Measurements from ENCODE around the gene SLC6A6.

Gene SLC6A6

GRCh38 chr3:14360123-14360881 lies 42.1 kb upstream of the SLC6A6 start:
- peaks cover 13 to 14% of the 10 kb centered on the region in 2 experiments for H3K4me1 ChIP-seq (ENCODE audit: control insufficient read depth in 1 of 2, insufficient read depth in 1 of 2, low read depth in 1 of 2, low read length in 1 of 2)
- H3K27me3 ChIP-seq = no peaks in the 10 kb centered on the region
- H3K27ac ChIP-seq = no peak overlapping the region
- no peak overlapping the region for H3K4me3 ChIP-seq (ENCODE audit: low read depth in 1 of 2, low read length in 1 of 2)
- no peaks in the 10 kb centered on the region for H3K9me3 ChIP-seq
- H3K36me3 ChIP-seq = no peaks in the 10 kb centered on the region
- no peak for TF ChIP-seq CTCF (IDR thresholded peaks at IDR 0.05)

GRCh38 chr3:14361068-14361677 lies 41.2 kb upstream of the SLC6A6 start:
- no peaks in the 10 kb centered on the region for H3K9me3 ChIP-seq
- no peaks in the 10 kb centered on the region for H3K27me3 ChIP-seq
- no peak overlapping the region for H3K4me3 ChIP-seq (ENCODE audit: low read depth in 1 of 2, low read length in 1 of 2)
- H3K36me3 ChIP-seq = no peaks in the 10 kb centered on the region
- H3K4me1 ChIP-seq (ENCODE audit: control insufficient read depth in 1 of 2, insufficient read depth in 1 of 2, low read depth in 1 of 2, low read length in 1 of 2) = peaks cover 13 to 14% of the 10 kb centered on the region in 2 experiments
- TF ChIP-seq CTCF (IDR thresholded peaks at IDR 0.05) = no peak
- no peak overlapping the region for H3K27ac ChIP-seq

- TF ChIP-seq CTCF (IDR thresholded peaks at IDR 0.05) = no peak
- Histone ChIP-seq H3K4me1 (ENCODE audit: control insufficient read depth in 1 of 2, insufficient read depth in 1 of 2, low read depth in 1 of 2, low read length in 1 of 2) (peaks cover 13 to 14% of the 10 kb centered on the region in 2 experiments), H3K9me3 (no peaks in the 10 kb centered on the region), H3K4me3 (ENCODE audit: low read depth in 1 of 2, low read length in 1 of 2) (no peak overlapping the region), H3K27me3 (no peaks in the 10 kb centered on the region), H3K36me3 (no peaks in the 10 kb centered on the region), H3K27ac (no peak overlapping the region)
Observed at GRCh38 chr3:14362890-14363289, 39.5 kb upstream of the SLC6A6 start.

- TF ChIP-seq CTCF (IDR thresholded peaks at IDR 0.05) = no peak
- H3K9me3 ChIP-seq = no peaks in the 10 kb centered on the region
- H3K27ac ChIP-seq = no peak overlapping the region
- peaks cover 13 to 14% of the 10 kb centered on the region in 2 experiments for H3K4me1 ChIP-seq (ENCODE audit: control insufficient read depth in 1 of 2, insufficient read depth in 1 of 2, low read depth in 1 of 2, low read length in 1 of 2)
- H3K4me3 ChIP-seq (ENCODE audit: low read depth in 1 of 2, low read length in 1 of 2) = no peak overlapping the region
- no peaks in the 10 kb centered on the region for H3K27me3 ChIP-seq
- H3K36me3 ChIP-seq = no peaks in the 10 kb centered on the region
Observed at GRCh38 chr3:14363379-14363778, 39.0 kb upstream of the SLC6A6 start.

- Histone ChIP-seq H3K36me3 (no peaks in the 10 kb centered on the region), H3K4me1 (ENCODE audit: control insufficient read depth in 1 of 2, insufficient read depth in 1 of 2, low read depth in 1 of 2, low read length in 1 of 2) (peaks cover 13 to 14% of the 10 kb centered on the region in 2 experiments), H3K4me3 (ENCODE audit: low read depth in 1 of 2, low read length in 1 of 2) (no peak overlapping the region), H3K27ac (no peak overlapping the region), H3K27me3 (no peaks in the 10 kb centered on the region), H3K9me3 (no peaks in the 10 kb centered on the region)
- no peak for TF ChIP-seq CTCF (IDR thresholded peaks at IDR 0.05)
Observed at GRCh38 chr3:14363991-14364390, 38.4 kb upstream of the SLC6A6 start.

Measured in neutrophil (primary cell).